GM18511 (cell line): Measurements from ENCODE around the gene MARCHF5.
"Not testable (repeated sequence)": the region's sequence is repeated elsewhere in the genome, so short reads cannot be mapped to it uniquely, and the experiment has no call there.

Source experiments
- ATAC-seq: cut with Tn5 transposase; IDR thresholded peaks from one replicate; pipeline ENCODE4 v1.9.1; 2021; ENCODE audit warnings: mild to moderate bottlenecking, moderate library complexity; ENCODE audit not compliant: unreplicated experiment

Gene MARCHF5

DNA sequence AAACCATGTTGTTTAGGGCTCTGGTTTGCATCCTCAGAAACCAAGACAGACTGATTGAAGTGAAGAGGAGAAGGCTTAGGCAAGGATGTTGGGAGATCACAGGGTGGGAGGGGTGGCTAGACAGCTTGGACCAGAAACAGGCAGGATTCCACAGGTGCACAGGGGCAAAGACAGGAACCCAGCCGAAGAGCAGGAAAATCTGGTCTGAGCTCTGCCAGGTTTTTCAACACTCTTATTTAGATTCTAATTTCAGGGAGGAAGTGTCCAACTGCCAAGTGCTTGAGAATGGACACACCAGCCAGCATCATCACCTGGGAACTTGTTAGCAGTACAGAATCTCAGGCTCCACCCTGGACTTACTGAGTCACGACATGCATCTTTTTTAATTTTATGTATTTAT is 93.8 kb downstream of the MARCHF5 start:
- ATAC-seq: no peak

GRCh38 chr10:92385831-92386230 is 94.9 kb downstream of the MARCHF5 start:
- no peak for ATAC-seq

DNA sequence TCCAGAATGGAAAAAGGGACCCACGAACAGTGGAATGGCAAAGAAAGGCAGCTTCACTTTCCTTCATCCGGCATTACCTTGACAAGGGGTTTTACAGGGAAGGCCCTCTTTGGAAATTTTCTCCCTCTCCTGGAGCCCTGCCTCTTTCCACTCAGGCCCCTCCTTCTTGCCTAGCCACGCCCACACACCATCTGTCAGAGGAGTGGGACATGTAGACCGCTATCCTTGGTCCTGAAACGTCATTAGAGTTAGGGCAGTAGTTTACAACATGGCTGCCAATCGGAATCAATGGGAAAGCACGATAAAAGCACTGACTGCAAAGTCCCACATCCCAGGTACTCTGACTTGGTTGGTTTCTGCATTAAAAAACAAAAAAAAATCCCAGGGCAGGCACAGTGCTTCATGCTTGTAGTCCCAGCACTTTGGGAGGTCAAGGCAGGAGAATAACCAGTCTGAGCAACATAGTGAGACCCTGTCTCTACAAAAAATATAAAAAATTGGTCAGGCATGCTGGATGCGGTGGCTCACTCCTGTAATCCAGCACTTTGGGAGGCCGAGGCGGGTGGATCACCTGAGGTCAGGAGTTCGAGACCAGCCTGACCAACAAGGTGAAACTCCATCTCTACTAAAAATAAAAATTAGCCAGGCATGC is 96.4 kb downstream of the MARCHF5 start:
- no peak for ATAC-seq

- ATAC-seq: not testable (repeated sequence)
These were observed 102.2 kb downstream of the MARCHF5 start for GRCh38 chr10:92393173-92393572.

DNA sequence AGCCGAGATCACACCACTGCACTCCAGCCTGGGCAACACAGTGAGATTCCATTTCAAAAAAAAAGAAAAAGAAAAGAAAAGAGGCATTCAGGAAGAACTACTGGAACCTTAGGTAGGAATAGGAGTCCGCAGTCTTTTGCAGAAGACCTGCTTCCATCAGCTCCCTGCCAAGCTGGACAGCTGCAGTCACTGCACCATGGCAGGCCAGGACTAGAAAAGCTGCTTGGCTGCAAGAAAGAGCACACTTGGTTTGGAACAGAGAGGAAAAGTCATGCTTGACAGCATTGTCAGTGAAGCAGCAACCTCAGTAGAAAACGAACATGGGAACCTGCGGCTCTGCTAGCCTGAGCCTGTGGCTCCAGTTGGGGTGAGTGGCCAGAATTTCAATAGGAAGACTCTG is 104.3 kb downstream of the MARCHF5 start:
- no peak for ATAC-seq

- ATAC-seq: not testable (repeated sequence)
These were observed 111.3 kb downstream of the MARCHF5 start for GRCh38 chr10:92402234-92402633.
